G401.6 (cell line): Measurements from ENCODE around the gene GGT5.
"Not testable (repeated sequence)": the region's sequence is repeated elsewhere in the genome, so short reads cannot be mapped to it uniquely, and the experiment has no call there.

Source experiments
- FAIRE-seq: peaks from 2 replicates; lab custom pipeline; 2012; peaks lifted over from hg19 to GRCh38; lab: Jason Lieb, UNC

GGT5 gene

DNA sequence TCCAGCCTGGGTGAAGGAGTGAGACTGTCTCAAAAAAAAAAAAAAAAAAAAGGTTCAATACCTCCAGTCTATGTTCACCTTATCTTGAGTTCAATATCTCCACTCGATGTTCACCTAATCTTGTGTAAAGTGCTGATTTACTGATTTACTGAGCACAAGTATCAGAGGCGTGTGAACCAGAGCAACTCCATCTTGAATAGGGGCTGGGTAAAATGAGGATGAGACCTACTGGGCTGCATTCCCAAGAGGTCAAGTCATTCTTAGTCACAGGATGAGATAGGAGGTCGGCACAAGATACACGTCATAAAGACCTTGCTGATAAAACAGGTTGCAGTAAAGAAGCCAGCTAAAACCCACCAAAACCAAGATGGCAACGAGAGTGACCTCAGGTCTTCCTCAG, 41.0 kb downstream of the GGT5 start:
- FAIRE-seq = not testable (repeated sequence)

DNA sequence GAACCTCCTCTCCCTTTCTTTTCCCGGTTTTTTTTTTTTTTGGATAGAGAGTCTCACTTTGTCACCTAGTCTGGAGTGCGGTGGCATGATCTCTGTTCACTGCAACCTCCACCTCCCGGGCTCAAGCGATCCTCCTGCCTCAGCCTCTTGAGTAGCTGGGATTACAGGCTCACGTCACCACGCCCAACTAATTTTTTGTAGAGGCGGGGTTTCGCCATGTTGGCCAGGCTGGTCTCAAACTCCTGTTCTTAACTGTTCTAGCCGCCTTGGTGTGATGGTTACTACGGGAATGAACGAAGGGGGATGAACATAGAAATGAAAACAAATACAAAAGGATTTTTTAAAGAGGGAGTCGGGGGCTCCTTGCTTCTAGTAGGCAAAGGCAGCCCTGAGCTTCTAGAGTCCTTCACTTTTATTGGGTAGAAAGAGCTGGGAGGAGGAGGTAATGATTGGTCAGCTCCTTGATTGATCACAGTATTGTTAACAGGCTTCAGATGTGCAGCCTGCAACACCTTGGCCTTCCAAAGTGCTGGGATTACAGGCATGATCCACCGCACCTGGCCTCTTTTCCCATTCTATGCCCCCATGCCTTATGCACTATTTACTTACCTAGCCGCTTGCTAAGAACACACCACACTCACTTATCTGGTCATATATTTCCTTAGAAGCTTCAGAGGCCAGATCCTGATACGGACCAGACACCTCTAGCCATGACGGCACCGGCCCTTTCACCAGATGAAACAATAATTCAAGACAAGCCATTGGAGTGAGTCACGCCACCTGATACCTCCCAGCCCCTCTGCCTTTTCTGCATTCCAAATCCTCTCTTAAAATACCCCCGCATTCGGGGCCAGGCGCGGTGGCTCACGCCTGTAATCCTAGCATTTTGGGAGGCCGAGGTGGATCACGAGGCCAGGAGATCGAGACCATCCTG, 42.9 kb downstream of the GGT5 start:
- FAIRE-seq = no peak

DNA sequence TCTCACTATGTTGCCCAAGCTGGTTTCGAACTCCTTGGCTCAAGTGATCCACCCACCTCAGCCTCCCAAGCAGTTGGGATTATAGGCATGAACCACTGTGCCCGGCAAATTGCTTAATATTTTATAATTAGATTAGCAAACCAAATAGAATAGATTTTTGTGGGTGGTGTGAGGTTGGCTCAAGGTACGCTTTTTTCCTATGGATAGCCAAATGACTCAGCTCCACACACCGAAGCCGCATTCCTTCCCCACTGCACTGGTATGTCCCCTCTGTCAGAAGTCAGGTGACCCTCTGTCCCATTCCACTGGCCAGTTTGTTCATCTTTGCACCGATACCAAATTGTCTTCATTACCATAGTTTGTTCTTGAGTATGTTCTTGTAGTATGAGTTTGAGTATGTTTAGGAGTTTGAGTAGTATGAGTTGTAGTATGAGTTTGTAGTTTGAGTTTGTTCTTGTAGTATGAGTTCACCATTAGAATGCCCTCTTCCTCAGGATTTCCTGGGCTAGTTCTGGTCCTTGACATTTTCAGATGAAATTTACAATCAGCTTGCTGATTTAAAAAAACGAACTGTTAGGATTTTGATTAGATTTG, 44.2 kb downstream of the GGT5 start:
- FAIRE-seq = no peak

DNA sequence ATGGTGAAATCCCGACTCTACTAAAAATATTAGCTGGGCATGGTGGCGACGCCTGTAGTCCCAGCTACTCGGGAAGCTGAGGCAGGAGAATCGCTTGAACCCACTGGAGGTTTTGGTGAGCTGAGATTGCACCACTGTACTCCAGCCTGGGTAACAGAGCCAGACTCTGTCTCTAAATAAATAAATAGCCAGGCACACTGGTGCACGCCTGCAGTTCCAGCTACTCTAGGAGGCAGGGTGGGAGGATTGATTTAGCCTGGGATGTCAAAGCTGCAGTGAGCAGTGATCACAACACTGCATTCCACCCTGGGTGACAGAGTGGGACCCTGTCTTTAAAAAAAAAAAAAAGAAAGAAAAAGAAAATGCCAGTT, 46.2 kb downstream of the GGT5 start:
- no peak for FAIRE-seq

DNA sequence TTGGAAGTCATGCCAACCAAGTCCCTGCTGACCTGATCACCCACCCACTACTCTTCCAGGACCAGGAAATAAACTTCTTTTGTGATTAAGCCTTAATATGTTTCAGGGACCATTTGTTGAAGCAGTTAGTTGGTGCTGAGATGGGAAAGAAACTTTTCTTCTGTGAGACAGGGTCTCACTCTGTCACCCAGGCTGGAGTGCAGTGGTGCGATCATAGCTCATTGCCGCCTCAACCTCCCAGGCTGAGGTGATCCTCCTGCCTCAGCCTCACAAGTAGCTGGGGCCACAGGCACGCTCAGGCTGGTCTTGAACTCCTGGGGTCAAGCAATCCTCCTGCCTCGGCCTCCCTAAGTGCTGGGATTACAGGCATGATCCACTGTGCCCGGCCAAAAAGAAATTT, 53.0 kb downstream of the GGT5 start:
- no peak for FAIRE-seq

DNA sequence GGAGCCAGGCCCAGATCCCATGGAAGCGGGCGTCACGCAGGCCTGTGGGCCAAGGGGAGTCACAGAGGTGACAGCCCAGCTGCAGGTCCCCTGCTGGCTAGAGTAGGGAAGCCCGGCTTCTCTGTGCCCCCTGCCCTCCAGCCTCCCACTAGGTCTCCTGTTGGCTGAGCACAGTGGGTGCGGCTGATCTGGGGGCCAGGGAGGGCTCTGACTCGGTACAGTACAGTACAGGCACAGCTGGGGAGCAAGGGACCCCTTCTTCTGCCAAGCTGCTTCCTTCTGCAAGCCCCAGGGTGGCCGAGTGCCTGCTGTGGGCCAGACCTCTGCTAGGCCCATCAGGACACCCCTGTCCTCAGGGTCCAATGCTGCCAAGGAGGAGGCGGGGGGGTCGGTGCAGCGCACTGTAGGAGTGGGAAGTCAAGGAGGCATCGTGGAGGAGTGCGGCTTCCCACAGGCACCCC, 53.5 kb downstream of the GGT5 start:
- FAIRE-seq = no peak

DNA sequence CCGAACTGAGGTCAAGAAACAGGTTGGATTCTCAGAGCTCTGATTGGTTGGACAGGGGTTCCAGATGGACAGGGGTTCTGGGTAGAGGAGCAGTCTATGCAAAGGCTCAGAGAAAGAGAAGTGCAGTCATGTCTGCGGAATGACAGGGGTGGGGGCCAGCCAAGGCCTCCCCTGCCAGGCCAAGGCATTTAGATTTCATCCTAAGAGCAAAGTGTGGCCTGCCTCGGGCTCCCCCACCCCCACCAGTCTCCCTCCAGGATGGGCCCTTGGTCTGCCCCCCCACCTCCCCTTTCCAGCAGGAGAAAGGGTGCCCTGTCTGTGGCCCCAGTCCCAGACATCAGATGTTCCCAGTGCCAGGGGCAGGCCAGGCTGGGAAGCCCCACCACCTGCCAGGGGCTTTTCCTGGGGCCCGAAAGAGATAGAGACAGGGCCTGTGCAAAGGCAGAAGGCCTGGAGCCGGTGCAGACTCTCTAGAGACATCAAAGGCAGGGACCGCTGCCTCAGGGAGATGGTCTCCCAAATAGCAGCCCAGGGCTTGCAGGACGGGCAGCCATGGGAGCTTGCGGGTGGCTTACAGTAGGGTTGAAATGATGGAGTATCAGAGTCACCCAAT, 54.2 kb downstream of the GGT5 start:
- FAIRE-seq = no peak

DNA sequence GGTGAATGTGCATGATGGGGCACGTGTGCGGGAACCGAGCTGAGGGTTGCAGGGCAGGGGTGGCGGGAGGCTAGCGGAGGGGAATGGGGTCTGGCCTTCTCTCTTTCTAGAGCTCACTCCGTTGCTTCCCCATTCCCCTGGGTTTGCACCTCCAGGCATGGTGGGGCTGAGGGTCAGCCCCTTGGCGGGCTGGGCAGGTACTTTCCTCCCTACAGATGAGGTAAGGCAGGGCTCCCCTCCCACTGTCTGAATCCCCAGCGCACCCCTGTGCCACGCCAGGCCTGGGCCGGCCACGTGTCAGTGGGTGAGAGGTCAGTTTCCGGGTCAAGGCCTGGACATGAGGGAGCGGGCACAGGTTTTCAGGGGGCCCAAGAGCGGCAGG, 54.7 kb downstream of the GGT5 start:
- no peak for FAIRE-seq

DNA sequence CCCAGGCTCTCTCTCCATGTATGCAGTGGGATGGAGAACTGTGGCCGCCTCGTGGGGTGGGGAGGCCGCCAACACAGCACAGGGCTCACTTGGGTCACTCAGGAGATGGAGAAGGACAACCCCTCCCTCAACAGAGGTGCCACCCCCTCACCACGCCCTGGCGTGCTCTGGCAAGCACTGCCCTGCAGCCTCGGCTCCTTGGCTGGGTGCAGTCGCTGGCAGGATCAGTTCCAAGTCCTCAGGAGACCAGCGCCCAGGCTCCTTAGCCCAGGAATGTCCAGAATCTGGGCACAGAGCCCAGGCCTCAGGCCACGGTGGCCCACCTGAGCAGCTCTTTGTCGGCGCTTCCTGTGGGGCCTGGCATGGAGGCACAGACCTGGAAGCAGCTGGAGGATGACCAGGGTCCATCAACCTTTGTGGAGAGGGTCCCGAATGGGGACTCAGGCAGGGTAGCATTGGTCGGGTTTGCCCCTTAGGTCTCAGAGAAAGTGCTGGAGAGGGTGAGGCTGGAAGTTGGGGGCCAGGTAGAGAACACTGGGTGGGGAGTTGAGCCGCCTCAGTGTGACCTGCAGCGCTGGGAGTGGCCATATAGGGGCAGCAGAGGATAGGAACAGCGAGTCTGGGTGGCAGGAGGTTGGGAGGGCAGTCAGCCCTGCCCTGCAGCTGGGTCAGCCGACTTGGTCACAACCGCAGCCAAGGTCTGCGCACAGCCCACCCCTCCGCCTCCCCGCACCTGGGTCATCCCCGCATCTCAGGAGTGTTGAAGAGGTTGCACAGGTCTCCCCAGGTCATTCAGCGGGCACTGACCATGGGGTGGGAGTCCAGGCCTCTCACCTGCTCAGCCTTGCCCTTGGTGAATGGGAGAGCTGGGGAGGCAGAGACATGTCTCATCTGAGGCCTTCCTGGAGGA, 55.4 kb downstream of the GGT5 start:
- FAIRE-seq = no peak

DNA sequence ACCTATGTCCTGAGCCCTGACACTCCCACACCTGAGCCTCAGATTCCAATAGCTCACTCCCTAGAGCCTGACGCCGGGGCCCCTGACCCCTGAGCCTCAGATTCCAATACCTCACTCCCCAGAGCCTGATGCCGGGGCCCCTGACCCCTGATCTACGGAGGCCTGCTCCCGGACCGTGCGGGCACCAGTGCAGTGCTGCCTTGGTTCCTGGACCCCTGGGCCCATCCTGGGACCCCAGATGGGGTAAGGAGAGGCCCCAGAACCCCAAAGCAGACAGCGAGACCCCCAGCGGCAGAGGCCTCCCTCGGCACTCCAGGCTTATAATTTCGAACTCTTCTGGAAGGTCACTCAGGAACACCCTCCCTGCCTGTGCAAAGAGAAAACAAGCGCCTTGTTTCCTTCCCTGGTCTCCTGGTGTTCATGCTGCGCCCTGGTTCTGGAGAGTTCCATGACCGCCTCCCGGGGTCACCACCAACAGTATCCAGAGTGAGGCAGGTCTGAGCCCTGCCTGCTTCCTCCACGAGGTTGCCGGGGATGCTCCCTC, 56.1 kb downstream of the GGT5 start:
- no peak for FAIRE-seq

DNA sequence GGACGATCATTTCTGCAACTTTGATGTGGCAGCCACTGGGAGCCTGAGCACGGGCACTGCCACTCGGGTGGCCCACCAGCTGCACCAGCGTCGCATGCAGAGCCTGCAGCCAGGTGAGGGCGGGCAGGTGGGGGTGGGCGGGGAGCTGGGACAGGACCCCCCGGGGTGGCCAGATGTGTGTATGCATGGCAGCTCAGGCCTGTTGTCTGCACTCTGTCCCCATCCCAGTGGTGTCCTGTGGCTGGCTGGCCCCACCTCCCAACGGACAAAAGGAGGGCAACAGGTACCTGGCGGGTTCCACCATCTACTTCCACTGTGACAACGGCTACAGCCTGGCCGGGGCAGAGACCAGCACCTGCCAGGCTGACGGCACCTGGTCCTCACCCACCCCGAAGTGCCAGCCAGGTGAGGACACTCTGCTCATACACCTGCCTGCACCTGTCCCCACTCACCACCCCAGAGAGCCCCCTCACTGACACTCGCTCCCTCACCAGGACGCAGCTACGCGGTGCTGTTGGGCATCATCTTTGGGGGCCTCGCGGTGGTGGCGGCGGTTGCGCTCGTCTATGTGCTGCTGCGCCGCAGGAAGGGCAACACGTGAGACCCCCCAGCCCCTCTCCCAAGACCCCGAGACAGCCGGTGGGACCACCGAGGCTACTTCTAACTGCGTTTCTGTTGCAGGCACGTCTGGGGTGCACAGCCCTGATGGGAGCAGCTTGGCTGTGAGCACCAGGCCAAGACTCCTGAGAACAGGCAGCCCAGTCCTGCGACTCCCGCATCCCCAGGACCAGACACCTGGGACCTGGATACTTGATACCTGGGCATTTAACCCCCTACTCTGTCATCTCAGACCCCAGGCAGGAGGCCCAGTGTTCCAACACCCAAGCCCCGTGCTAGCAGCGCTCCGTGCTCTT, 56.9 kb downstream of the GGT5 start:
- FAIRE-seq = no peak

DNA sequence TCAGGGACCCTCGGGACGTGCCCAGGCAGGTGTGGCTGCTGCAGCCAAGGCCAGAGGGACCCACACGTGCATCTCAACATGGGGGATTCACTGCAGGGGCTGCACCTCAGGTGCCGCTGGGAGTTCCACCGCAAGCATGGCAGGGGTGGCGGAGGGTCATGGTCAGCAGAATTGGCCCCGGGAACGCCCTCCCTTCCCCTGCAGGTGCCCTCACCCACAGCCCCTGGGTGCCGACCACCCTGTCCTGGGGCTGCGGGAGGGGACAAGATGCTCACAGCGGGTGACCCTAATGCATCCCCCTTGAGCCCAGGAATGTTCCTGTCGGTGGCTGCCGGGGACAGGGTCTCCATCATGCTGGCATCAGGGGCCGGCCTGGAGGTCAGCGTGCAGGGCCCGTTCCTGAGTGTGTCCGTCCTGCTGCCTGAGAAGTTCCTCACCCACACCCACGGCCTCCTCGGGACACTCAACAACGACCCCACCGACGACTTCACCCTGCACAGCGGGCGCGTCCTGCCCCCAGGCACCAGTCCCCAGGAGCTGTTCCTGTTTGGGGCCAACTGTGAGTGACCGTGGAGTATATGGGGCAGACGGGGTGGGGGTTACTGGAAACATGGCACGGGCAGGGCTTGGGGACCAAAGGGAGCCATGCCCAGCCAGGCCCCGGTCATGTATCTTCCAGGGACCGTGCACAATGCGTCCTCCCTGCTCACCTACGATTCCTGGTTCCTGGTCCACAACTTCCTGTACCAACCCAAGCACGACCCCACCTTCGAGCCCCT, 57.8 kb downstream of the GGT5 start:
- no peak for FAIRE-seq

DNA sequence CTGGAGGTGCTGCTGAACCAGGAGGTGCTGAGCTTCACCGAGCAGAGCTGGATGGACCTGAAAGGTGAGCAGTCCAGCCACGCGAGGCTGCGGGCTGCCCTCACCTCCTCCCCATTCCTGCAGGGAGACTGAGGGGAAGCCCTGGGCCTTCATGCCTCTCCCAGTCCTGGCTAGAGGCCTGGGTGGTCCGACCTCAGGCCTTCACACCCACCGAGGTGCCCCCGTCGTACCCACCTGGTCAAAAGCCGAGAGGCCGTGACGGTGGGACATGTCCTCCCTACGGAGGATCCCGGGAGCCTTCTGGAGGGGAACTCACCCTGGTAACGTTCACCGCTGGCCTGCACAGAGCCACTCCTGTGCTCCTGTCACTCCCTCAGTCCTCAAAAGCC, 58.5 kb downstream of the GGT5 start:
- no peak for FAIRE-seq

DNA sequence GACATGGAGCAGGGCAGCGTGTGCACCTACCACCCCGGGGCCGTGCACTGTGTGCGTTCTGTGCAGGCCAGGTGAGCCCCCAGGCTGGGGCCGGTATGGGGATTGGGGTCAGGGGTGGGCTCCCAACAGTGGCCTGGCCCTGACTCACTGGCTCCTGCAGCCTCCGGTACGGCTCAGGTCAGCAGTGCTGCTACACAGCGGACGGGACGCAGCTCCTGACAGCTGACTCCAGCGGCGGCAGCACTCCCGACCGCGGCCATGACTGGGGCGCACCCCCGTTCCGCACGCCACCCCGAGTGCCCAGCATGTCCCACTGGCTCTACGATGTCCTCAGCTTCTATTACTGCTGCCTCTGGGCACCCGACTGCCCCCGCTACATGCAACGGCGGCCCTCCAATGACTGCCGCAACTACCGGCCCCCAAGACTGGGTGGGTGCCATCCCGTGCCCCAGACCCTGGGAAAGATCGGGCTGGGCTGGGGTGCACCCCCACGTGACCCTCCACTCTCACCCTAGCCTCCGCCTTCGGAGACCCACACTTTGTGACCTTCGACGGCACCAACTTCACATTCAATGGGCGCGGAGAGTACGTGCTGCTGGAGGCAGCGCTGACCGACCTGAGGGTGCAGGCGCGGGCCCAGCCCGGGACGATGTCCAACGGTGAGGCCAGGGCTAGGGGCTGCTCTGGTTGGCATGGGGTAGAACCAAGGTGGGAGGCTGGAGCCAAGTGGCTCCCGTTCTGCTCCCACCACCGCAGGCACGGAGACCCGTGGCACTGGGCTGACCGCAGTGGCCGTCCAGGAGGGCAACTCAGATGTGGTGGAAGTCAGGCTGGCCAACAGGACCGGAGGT, 59.2 kb downstream of the GGT5 start:
- FAIRE-seq = no peak

DNA sequence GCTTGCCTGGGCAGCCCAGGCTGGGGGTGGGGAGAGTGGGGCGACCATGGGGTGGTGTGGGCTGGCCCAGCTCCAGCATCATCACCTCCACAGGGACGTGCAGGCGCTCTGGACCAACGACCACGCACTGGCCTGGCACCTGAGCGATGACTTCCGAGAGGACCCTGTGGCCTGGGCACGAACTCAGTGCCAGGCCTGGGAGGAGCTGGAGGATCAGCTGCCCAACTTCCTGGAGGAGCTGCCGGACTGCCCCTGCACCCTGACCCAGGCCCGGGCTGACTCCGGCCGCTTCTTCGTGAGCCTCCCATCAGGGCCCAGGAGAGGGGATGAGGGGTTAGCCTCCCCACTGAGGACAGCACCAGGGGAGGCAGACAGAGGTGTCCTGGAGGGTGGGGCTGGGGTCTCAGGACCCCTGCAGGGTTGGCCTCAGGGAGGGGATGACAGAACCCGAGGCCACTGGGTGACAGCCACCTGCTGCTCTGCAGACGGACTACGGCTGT, 59.8 kb downstream of the GGT5 start:
- FAIRE-seq = no peak

DNA sequence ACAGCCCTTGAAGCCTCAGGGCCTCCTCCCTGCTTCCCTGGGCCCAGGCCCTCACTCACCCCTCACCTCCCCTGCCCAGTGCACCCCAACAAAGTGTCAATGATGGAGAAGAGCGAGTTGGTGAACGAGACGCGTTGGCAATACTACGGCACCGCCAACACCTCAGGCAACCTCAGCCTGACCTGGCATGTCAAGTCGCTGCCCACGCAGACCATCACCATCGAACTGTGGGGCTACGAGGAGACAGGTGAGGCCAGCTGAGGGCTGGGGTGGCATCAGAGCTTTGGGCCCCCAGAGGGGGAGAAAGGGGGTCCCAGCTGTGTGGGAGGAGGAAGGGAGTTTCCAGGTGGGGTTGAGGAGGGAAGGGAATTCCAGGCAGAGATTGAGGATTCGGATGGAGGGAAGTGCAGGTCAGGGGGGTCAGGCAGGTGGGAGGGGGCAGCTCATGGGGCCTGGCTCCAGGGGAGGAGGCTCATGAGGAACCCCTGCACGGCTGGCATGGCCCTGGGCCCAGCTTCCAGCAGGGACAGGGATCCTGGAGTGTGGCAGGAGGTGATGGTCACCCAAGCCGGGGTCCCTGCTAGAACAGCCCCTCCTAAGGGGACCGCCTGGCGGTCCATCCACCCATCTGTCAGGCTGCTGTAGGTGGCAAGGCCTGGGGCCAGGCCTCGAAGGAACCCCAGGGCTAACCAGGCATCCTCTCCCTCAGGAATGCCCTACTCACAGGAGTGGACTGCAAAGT, 60.7 kb downstream of the GGT5 start:
- FAIRE-seq = no peak

DNA sequence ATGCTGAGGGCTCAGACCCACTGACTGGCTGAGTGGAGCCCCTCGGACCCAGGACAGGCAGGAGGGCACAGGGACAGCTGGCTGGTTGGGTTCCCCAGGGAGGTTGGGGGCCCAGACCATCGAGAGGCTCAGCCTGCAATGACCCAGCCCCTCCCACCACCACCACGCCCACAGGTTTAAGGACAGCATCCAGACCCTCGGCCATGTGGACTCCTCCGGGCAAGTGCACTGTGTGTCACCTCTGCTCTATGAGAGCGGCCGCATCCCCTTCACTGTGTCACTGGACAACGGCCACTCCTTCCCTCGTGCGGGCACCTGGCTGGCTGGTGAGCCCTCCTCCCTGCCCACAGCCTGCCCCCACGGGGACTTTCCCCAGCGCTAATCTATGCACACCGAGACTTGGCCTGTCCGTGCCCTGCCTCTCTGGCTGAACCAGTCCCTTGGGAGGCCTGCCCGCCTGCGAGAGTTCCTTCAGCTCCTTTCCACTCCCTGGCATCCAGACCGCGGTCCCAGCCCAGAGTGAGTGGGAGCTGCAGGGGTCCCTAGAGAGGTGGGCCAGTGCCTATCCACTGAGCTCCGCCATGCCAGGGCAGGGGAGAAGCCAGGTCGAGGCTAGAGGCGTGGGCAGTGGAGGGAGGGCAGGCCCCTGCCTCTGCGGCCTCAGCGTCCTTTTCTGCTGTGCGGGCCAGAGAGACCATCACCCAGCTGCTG, 61.4 kb downstream of the GGT5 start:
- FAIRE-seq = no peak

DNA sequence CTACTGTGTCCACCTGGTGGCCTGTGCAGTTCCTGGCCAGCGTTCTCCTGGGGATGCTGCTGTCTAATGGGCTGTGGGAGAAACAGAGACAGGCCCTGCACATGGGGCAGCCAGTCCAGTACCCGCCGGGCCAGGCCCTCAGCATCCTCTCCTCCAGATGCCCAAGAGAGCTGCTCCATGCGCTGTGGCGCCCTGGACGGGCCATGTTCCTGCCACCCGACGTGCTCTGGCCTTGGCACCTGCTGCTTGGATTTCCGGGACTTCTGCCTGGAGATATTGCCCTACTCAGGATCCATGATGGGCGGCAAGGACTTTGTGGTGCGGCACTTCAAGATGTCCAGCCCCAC, 62.0 kb downstream of the GGT5 start:
- FAIRE-seq = not testable (repeated sequence)
